LNCAP (cell line): ENCODE data around the gene SEC31B.

Experiments
- CTCF ChIP-seq: fragments of 450-650 bp; IDR thresholded peaks from 2 replicates; pipeline ENCODE4 v1.5.1; 2017; ENCODE audit warnings: mild to moderate bottlenecking

The SEC31B gene

DNA sequence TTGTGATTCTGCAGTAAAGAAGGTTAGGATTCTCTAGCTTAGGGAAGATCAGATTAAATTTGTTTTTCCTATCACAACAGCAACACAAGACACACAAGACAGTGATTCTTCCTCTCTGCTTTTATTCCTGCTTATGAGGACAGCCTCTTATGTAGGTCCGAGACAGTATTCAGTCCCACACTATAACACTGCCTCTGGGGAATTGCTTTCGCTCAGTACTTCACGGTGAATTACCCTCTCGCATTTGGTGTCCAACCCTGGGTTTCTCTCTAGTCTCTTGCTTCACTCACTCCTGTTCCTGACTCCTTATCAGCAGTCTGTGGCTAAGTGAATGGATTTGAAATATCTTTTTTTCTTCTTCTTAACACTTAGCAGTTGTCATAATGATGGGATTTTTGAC is 17.8 kb upstream of the SEC31B start:
- TF ChIP-seq CTCF: no peak

GRCh38 chr10:100535715-100536353 is 16.2 kb upstream of the SEC31B start, which contains the start of gene HIF1AN:
HIF1AN (plus strand) TSS chr10:100535943; CDS start chr10:100535959, 16 bp downstream.
- peak; percentile 69 for TF ChIP-seq CTCF

DNA sequence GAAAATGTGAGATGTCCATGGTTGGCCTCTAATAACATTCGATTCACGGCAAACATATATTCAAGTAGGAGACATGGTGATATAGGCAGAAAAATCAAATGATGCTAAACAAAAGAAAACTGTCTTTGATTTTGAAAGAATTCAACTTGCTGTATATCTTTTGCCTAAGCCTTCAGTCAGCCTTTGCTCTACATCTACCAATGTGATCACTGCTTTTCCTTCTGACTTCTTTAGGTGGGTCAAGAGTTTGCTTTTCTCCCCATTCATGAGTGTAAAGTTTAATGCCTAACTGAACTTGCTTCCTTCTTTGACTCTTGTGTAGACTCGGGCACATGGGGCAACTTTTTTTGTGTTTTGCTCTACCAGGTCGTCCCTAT is 15.7 kb upstream of the SEC31B start:
- TF ChIP-seq CTCF: no peak

DNA sequence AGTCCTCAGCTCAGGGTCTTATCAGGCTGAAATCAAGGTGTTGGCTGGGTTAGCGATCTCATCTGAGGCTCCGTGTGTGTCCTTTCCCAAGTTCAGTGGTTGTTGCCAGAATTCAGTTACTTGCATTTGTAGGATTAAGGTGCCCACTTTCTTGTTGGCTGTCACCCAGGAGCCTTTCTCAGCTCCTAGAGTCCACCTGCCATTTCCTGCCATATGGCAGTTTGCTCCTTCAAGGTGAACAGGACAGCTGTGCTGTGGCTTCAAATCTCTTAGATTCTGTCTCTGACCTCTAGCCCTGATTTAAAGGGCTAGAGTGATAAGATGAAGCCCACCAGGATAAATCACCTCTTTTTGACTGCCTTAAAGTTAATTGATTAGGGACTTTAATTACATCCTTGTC is 15.1 kb upstream of the SEC31B start:
- TF ChIP-seq CTCF: no peak

DNA sequence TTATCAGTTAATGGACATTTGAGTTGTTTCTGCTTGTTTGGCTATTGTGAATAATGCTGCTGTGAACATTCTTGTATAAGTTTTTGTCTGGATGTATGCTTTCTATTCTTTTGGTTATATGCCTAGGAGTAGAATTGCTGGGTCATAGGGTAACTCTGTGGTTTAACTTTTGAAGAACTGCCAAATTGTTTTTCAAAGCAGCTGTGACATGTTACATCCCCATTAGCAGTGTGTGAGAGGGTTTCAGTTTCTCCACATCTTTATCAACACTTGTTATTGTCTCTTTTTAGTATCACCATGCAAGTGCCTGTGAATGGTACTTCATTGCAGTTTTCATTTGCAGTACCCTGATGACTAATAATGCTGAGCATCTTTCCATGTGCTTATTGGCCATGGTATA is 12.1 kb upstream of the SEC31B start:
- TF ChIP-seq CTCF: no peak

GRCh38 chr10:100529475-100530298 is 10.0 kb upstream of the SEC31B start, which contains the start of gene NDUFB8:
NDUFB8 (minus strand) TSS chr10:100529871; CDS start chr10:100529851, 20 bp downstream.
- no peak for TF ChIP-seq CTCF

DNA sequence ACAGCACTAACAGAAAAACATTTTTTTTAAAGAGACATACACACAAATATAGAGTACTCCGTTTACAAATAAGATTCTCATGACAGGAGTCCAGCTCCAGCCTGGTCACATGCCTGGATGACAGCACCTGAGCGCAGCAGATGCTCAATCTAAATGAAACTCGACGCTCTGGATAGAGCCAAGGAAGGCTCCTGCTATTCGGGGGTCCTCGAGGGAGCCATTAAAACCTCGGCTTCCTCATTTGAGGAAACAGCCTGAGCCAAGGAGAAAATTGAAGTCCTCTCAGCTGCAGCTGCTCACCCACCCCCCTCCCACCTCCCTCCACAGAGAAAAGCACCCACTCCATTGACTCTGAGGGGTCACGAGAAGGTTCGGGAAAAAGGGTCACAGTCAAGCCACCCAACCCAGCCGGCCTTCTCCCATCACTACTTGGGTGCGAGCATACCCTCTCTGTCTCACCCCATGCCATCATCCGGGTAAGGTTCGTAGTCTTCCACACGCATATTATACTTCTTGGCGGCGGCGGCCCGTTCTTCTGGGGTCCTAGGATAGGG is 9.3 kb upstream of the SEC31B start:
- TF ChIP-seq CTCF: no peak
